ENCODE results near the gene ST6GALNAC3.

The ST6GALNAC3 gene

GRCh38 chr1:76086597-76086996 lies 12.1 kb downstream of the ST6GALNAC3 start:
- DNase-seq: no peak
- Histone ChIP-seq H3K9me3 (replicated peaks; ENCODE audit: insufficient read depth, low read length) (no peaks in the 10 kb centered on the region), H3K4me3 (ENCODE audit: low read length) (no peak overlapping the region), H2AFZ (ENCODE audit: low read length) (no peak overlapping the region), H3K9me2 (replicated peaks; ENCODE audit: insufficient read depth, low read length) (no peaks in the 10 kb centered on the region), H3K27ac (ENCODE audit: low read length) (no peak overlapping the region), H3K27me3 (replicated peaks; ENCODE audit: insufficient read depth, low read length) (peaks cover 8% of the 10 kb centered on the region; the same call in 1 of the 2 replicates), H3K79me2 (ENCODE audit: low read length) (no peaks in the 10 kb centered on the region), H3K36me3 (replicated peaks; ENCODE audit: insufficient read depth, low read length) (no peaks in the 10 kb centered on the region), H3K4me2 (ENCODE audit: low read depth, low read length) (no peak overlapping the region), H3K9ac (ENCODE audit: low read length) (no peak overlapping the region), H3F3A (ENCODE audit: insufficient read depth, low read length) (no peaks in the 10 kb centered on the region), H3K4me1 (ENCODE audit: low read length) (no peaks in the 10 kb centered on the region), H4K20me1 (ENCODE audit: insufficient read depth, low read length) (no peaks in the 10 kb centered on the region)
- no peak for TF ChIP-seq CTCF (IDR thresholded peaks at IDR 0.05; ENCODE audit: low read length)
- no peak for TF ChIP-seq EZH2 (optimal IDR thresholded peaks at IDR 0.05; ENCODE audit: low read depth, low read length)
- TF ChIP-seq EZH2phosphoT487 (IDR thresholded peaks at IDR 0.05; ENCODE audit: low read length): no peak

GRCh38 chr1:76090283-76091203 lies 16.0 kb downstream of the ST6GALNAC3 start:
- Histone ChIP-seq H3K4me3 (ENCODE audit: low read length) (no peak overlapping the region), H3K4me2 (ENCODE audit: low read depth, low read length) (no peak overlapping the region), H3K79me2 (ENCODE audit: low read length) (no peaks in the 10 kb centered on the region), H2AFZ (ENCODE audit: low read length) (no peak overlapping the region), H3K27ac (ENCODE audit: low read length) (no peak overlapping the region), H3K9me3 (replicated peaks; ENCODE audit: insufficient read depth, low read length) (no peaks in the 10 kb centered on the region), H3K4me1 (ENCODE audit: low read length) (no peaks in the 10 kb centered on the region), H3K9ac (ENCODE audit: low read length) (no peak overlapping the region), H3K36me3 (replicated peaks; ENCODE audit: insufficient read depth, low read length) (no peaks in the 10 kb centered on the region), H4K20me1 (ENCODE audit: insufficient read depth, low read length) (no peaks in the 10 kb centered on the region), H3K27me3 (replicated peaks; ENCODE audit: insufficient read depth, low read length) (no peaks in the 10 kb centered on the region), H3K9me2 (replicated peaks; ENCODE audit: insufficient read depth, low read length) (no peaks in the 10 kb centered on the region), H3F3A (ENCODE audit: insufficient read depth, low read length) (no peaks in the 10 kb centered on the region)
- no peak for TF ChIP-seq EZH2 (optimal IDR thresholded peaks at IDR 0.05; ENCODE audit: low read depth, low read length)
- no peak for TF ChIP-seq CTCF (IDR thresholded peaks at IDR 0.05; ENCODE audit: low read length)
- no peak for TF ChIP-seq EZH2phosphoT487 (IDR thresholded peaks at IDR 0.05; ENCODE audit: low read length)
- no peak for DNase-seq

- H3K79me2 ChIP-seq (ENCODE audit: low read length): no peaks in the 10 kb centered on the region
- no peaks in the 10 kb centered on the region for H3F3A ChIP-seq (ENCODE audit: insufficient read depth, low read length)
- H2AFZ ChIP-seq (ENCODE audit: low read length): no peak overlapping the region
- no peak overlapping the region for H3K9ac ChIP-seq (ENCODE audit: low read length)
- no peak for DNase-seq
- H3K4me2 ChIP-seq (ENCODE audit: low read depth, low read length): no peak overlapping the region
- H3K9me2 ChIP-seq (replicated peaks; ENCODE audit: insufficient read depth, low read length): no peaks in the 10 kb centered on the region
- TF ChIP-seq CTCF (IDR thresholded peaks at IDR 0.05; ENCODE audit: low read length) (no peak), EZH2 (optimal IDR thresholded peaks at IDR 0.05; ENCODE audit: low read depth, low read length) (no peak)
- H3K27ac ChIP-seq (ENCODE audit: low read length): no peak overlapping the region
- no peaks in the 10 kb centered on the region for H3K27me3 ChIP-seq (replicated peaks; ENCODE audit: insufficient read depth, low read length)
- H3K9me3 ChIP-seq (replicated peaks; ENCODE audit: insufficient read depth, low read length): no peaks in the 10 kb centered on the region
- H3K36me3 ChIP-seq (replicated peaks; ENCODE audit: insufficient read depth, low read length): no peaks in the 10 kb centered on the region
- H3K4me1 ChIP-seq (ENCODE audit: low read length): no peaks in the 10 kb centered on the region
- no peak overlapping the region for H3K4me3 ChIP-seq (ENCODE audit: low read length)
- no peaks in the 10 kb centered on the region for H4K20me1 ChIP-seq (ENCODE audit: insufficient read depth, low read length)
Observed at GRCh38 chr1:76092812-76093211, 18.3 kb downstream of the ST6GALNAC3 start.

All from MM.1S (cell line).